Measurements from ENCODE around the gene TAS2R19. TPM values are rescaled to one million over a fixed set of nuclear protein-coding genes. Genes with fewer than 3 reads are reported as not detected.

TAS2R19 gene
- total RNA-seq (2022; extraction: Qiagen RNA extraction), result 0.19 TPM in 1 of 5 replicates, not detected in the others

DNA sequence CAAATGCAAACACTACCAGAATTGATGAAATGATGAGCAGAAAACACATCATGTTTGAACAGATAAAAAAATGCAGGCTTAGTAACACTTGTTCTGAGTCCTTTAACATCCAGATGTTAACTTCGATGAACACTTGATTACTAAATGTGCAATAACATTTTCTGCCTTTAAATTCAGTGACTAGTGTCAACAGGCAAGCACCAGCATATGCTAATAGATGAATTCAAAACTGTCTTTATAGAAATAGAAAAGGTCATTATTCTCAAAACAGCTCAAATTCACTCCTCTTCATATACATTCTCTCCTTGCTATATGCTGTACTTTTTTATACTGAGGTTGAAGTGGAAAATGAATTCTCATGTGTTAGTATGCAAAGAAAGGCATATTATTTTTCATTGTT, at the start of gene TAS2R19:
TAS2R19 (minus strand) TSS at position 101 of the 400 bp plus-strand sequence; CDS start at position 52, 49 bp downstream.

GRCh38 chr12:11062194-11062593, 39.8 kb upstream of the TAS2R19 start, which contains the start of gene TAS2R46:
TSS of gene TAS2R46 (minus strand) at chr12:11062294. CDS start at chr12:11062294, 0 bp downstream.

GRCh38 chr12:11031307-11031706, 8.9 kb upstream of the TAS2R19 start, which contains the start of gene TAS2R31:
TSS of gene TAS2R31 (minus strand) at chr12:11031407. CDS start at chr12:11031335, 72 bp downstream.

DNA sequence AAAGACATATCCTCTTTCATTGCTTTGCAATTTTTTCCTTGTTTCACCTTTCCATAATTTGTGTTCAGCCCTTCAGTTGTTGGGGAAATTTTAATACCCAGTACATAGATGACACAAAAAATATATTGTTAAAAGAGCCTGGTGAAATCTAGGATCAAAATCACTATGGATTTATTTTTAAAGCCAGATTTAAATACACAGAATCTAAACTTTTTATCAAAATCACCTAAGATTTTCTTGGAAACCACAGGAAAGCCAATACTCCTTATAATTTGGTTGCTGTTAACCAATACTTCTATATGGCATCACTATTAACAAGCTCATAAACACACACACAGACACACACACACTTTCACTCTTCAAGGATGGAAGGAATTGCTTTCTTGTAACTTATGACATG, 24.2 kb downstream of the TAS2R19 start, which contains the start of gene TAS2R20:
TAS2R20 (minus strand) TSS at position 101 of the 400 bp plus-strand sequence. CDS start 429 bp downstream, outside the sequence.

GRCh38 chr12:10986812-10987211, 35.6 kb downstream of the TAS2R19 start, which contains the start of gene TAS2R50:
TSS of gene TAS2R50 (minus strand) at chr12:10986912. CDS start at chr12:10986860, 52 bp downstream.

Other genes starting within 250 kb of the TAS2R19 start
- not detected in 5 replicates for gene TAS2R7, start 220.0 kb downstream of the TAS2R19 start, total RNA-seq (2022; extraction: Qiagen RNA extraction)
- not detected in 5 replicates for gene TAS2R8, start 215.3 kb downstream of the TAS2R19 start, total RNA-seq (2022; extraction: Qiagen RNA extraction)
- not detected in 5 replicates for gene TAS2R9, start 212.5 kb downstream of the TAS2R19 start, total RNA-seq (2022; extraction: Qiagen RNA extraction)
- gene TAS2R10, start 196.3 kb downstream of the TAS2R19 start, total RNA-seq (2022; extraction: Qiagen RNA extraction), result 0.22 TPM in 1 of 5 replicates, not detected in the others
- gene PRR4, start 173.1 kb downstream of the TAS2R19 start, total RNA-seq (2022; extraction: Qiagen RNA extraction), result 0.76 to 3.1 TPM (median 2.0 TPM) in 5 replicates
- gene PRH1, start 138.4 kb downstream of the TAS2R19 start, total RNA-seq (2022; extraction: Qiagen RNA extraction), result 1.8 to 3.9 TPM (median 2.8 TPM) in 5 replicates
- not detected in 5 replicates for gene TAS2R13, start 113.1 kb downstream of the TAS2R19 start, total RNA-seq (2022; extraction: Qiagen RNA extraction)
- 0.30 to 0.39 TPM (median 0.38 TPM) in 3 of 5 replicates, not detected in the others for gene PRH2, start 93.4 kb downstream of the TAS2R19 start, total RNA-seq (2022; extraction: Qiagen RNA extraction)
- 0.31 to 0.70 TPM (median 0.40 TPM) in 5 replicates for gene TAS2R14, start 83.4 kb downstream of the TAS2R19 start, total RNA-seq (2022; extraction: Qiagen RNA extraction)
- gene TAS2R50, start 35.7 kb downstream of the TAS2R19 start, total RNA-seq (2022; extraction: Qiagen RNA extraction), result not detected in 5 replicates
- gene TAS2R20, start 24.3 kb downstream of the TAS2R19 start, total RNA-seq (2022; extraction: Qiagen RNA extraction), result 0.10 to 0.19 TPM in 2 of 5 replicates, not detected in the others
- gene TAS2R31, start 8.8 kb upstream of the TAS2R19 start, total RNA-seq (2022; extraction: Qiagen RNA extraction), result 0.17 to 0.27 TPM in 2 of 5 replicates, not detected in the others
- not detected in 5 replicates for gene TAS2R46, start 39.7 kb upstream of the TAS2R19 start, total RNA-seq (2022; extraction: Qiagen RNA extraction)
- not detected in 5 replicates for gene TAS2R43, start 69.7 kb upstream of the TAS2R19 start, total RNA-seq (2022; extraction: Qiagen RNA extraction)
- gene TAS2R30, start 112.0 kb upstream of the TAS2R19 start, total RNA-seq (2022; extraction: Qiagen RNA extraction), result not detected in 5 replicates
- gene SMIM10L1, start 148.6 kb upstream of the TAS2R19 start, total RNA-seq (2022; extraction: Qiagen RNA extraction), result 7.8 to 8.6 TPM (median 8.0 TPM) in 5 replicates
- not detected in 5 replicates for gene TAS2R42, start 164.3 kb upstream of the TAS2R19 start, total RNA-seq (2022; extraction: Qiagen RNA extraction)
- gene PRB3, start 247.1 kb upstream of the TAS2R19 start, total RNA-seq (2022; extraction: Qiagen RNA extraction), result not detected in 5 replicates

Measured in A549 treated with Mapracorat at 1 μM for 4 hours (cell line).